ENCODE measurements around the gene GSE1.

GRCh38 chr16:85664580-85665372 lies 51.7 kb downstream of the GSE1 start:
- no peak for TF ChIP-seq POLR2A (IDR thresholded peaks at IDR 0.05; ENCODE audit: borderline replicate concordance, extremely low read depth, insufficient read depth, insufficient read length)
- TF ChIP-seq SP1 (IDR thresholded peaks at IDR 0.05; ENCODE audit: low read depth), result no peak
- no peak for TF ChIP-seq CTCF (IDR thresholded peaks at IDR 0.05 in 2 of 3, conservative IDR thresholded peaks at IDR 0.05 in 1 of 3; ENCODE audit: borderline replicate concordance in 1 of 3, insufficient read depth in 1 of 3, low read depth in 2 of 3, low read length in 2 of 3)
- no peak for TF ChIP-seq ELF1 (IDR thresholded peaks at IDR 0.05; ENCODE audit: borderline replicate concordance, low read depth)
- no peak for TF ChIP-seq EZH2 (IDR thresholded peaks at IDR 0.05)
- no peak for TF ChIP-seq EZH2phosphoT487 (IDR thresholded peaks at IDR 0.05; ENCODE audit: borderline replicate concordance)
- no peak for TF ChIP-seq POLR2AphosphoS5 (IDR thresholded peaks at IDR 0.05; ENCODE audit: low read depth, low read length)
